OCI-LY1 (cell line): ENCODE measurements around the gene MRE11.

Source experiments
- CTCF ChIP-seq: fragments of 200-600 bp; sonication (generic), shearing (Covaris generic); IDR thresholded peaks from 2 replicates; pipeline ENCODE4 v1.5.1; 2017; ENCODE audit warnings: mild to moderate bottlenecking, antibody characterized with exemption, low read length, moderate library complexity, mixed read lengths
- EZH2 ChIP-seq: fragments of 200-600 bp; sonication (generic), shearing (Covaris generic); IDR thresholded peaks from 2 replicates; pipeline ENCODE4 v1.8.0; 2017; ENCODE audit warnings: borderline replicate concordance, mixed run types, mild to moderate bottlenecking, antibody characterized with exemption, low read length, moderate library complexity, mixed read lengths

DNA sequence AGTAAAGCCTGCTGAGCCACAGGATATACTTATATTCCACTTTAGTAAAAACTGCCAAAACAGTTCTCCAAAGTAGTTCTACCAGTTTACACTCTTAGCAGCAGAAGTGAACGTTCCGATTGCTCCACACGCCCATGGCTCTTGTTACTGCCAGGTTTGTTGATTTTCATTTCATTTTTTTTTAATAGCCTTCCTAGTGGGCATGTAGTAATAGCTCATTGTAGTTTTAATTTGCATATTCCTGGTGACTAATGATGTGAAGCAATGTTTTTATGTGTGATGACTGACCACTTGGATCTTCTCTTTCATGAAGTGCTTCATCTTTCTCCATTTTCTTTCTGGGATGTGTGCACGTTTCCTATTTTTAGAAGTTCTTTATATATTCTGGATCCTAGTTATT, 13.8 kb upstream of the MRE11 start:
- TF ChIP-seq EZH2 (no peak), CTCF (no peak)
